Left ventricle myocardium inferior (tissue), 1 donor: ENCODE measurements around the gene CIAO3. TPM values are rescaled to one million over a fixed set of nuclear protein-coding genes. Genes with fewer than 3 reads are reported as not detected.
A peak's percentile ranks its signal among the peaks of the same experiment; 100 is the strongest.
"Not testable (repeated sequence)": the region's sequence is repeated elsewhere in the genome, so short reads cannot be mapped to it uniquely, and the experiment has no call there.

Experiments used
- DNase-seq: peaks from one replicate; pipeline ENCODE4 v3.0.0-alpha.2; 2020
- H3K27ac ChIP-seq: fragments of 200-600 bp; replicated peaks from 2 replicates; pipeline ENCODE4 v1.8.0; 2021
- H3K27me3 ChIP-seq: fragments of 200-600 bp; 2 replicates; pipeline ENCODE4 v1.8.0; 2021; ENCODE audit warnings: low read depth
- H3K36me3 ChIP-seq: fragments of 200-600 bp; 2 replicates; pipeline ENCODE4 v1.8.0; 2021
- H3K4me1 ChIP-seq: fragments of 200-600 bp; 2 replicates; pipeline ENCODE4 v1.8.0; 2021
- H3K4me3 ChIP-seq: fragments of 200-600 bp; 2 replicates; pipeline ENCODE4 v1.8.0; 2021; ENCODE audit warnings: mild to moderate bottlenecking, moderate library complexity
- H3K9me3 ChIP-seq: fragments of 200-600 bp; replicated peaks from 2 replicates; pipeline ENCODE4 v1.8.0; 2021
- intact Hi-C: fragments of 100-400 bp; cut with micrococcal nuclease; formaldehyde crosslinking; loops from one replicate; pipeline ENCODE4 v1.11.0; 2022
- total RNA-seq: library from RNA; stranded (reverse); fragmentation: NEBNext Ultra II Directional; extraction: Animal tissue kit (Norgen Biotek cat#: 25700); gene quantifications from one replicate; pipeline ENCODE4 v1.2.1, GENCODE V29; 2021
- TF ChIP-seq, protein P1 (sequence below): fragments of 200-600 bp; IDR thresholded peaks from 2 replicates; pipeline ENCODE4 v1.8.0; 2021; ENCODE audit warnings: antibody characterized with exemption, mild to moderate bottlenecking, borderline replicate concordance
- donor health status: DM: no; HTN: yes; CAD: no; lungs with severe emphysema.

Gene CIAO3
- total RNA-seq, 1 donor from 2014 or later: 30.3 TPM

GRCh38 chr16:746637-747036 lies 5.8 kb upstream of the CIAO3 start:
- Histone ChIP-seq H3K27me3 (peaks cover 47% of the 10 kb centered on the region), H3K9me3 (no peaks in the 10 kb centered on the region), H3K36me3 (no peaks in the 10 kb centered on the region), H3K4me3 (no peak overlapping the region), H3K4me1 (no peaks in the 10 kb centered on the region), H3K27ac (no peak overlapping the region)
- TF ChIP-seq, protein P1, sequence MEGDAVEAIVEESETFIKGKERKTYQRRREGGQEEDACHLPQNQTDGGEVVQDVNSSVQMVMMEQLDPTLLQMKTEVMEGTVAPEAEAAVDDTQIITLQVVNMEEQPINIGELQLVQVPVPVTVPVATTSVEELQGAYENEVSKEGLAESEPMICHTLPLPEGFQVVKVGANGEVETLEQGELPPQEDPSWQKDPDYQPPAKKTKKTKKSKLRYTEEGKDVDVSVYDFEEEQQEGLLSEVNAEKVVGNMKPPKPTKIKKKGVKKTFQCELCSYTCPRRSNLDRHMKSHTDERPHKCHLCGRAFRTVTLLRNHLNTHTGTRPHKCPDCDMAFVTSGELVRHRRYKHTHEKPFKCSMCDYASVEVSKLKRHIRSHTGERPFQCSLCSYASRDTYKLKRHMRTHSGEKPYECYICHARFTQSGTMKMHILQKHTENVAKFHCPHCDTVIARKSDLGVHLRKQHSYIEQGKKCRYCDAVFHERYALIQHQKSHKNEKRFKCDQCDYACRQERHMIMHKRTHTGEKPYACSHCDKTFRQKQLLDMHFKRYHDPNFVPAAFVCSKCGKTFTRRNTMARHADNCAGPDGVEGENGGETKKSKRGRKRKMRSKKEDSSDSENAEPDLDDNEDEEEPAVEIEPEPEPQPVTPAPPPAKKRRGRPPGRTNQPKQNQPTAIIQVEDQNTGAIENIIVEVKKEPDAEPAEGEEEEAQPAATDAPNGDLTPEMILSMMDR: no peak
- DNase-seq: no peak
- intact Hi-C loops: no loop called here

GRCh38 chr16:745739-746138 lies 4.9 kb upstream of the CIAO3 start:
- TF ChIP-seq, protein P1: no peak
- Histone ChIP-seq H3K4me3 (no peak overlapping the region), H3K27ac (no peak overlapping the region), H3K27me3 (peaks cover 40% of the 10 kb centered on the region), H3K4me1 (peaks cover 6% of the 10 kb centered on the region), H3K36me3 (no peaks in the 10 kb centered on the region), H3K9me3 (no peaks in the 10 kb centered on the region)
- no peak for DNase-seq
- intact Hi-C loops: no loop called here

DNA sequence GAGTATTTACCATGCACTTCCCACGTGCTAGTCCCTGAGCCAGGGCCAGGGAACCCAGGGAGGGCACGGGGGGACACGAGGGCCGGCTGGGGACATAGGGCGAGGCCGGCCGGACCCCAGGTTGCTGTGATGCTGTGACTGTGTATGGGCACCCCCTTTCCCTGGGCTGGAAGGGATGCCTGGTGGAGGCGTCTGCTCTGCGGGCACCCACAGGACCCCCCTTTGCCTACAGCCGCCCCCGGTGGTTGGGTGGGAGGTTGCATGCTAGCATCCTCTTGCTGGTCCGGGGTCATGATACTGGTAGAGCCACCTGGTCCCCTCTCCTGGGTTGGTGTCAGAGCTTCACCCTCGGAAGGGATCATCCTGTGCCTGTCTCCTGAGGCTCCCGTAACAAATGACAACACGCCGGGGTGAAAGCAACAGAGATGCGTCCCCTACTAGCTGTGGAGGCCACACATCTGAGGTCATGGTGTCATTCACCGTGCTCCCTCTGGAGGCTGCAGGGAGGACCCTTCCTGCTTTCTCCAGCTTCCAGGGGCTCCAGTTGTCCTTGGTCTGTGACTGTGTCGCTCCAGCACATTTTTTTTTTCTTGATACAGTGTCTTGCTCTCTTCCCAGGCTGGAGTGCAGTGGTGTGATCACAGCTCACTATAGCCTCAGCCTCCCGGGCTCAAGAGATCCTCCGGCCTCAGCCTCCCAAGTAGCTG lies 3.1 kb upstream of the CIAO3 start:
- Histone ChIP-seq H3K27ac (no peak overlapping the region), H3K9me3 (no peaks in the 10 kb centered on the region), H3K36me3 (peaks cover 4% of the 10 kb centered on the region), H3K4me1 (peaks cover 21% of the 10 kb centered on the region), H3K4me3 (no peak overlapping the region), H3K27me3 (peaks cover 40% of the 10 kb centered on the region)
- TF ChIP-seq, protein P1: no peak
- no peak for DNase-seq
- intact Hi-C loops: no loop called here

- DNase-seq, H3K9me3 ChIP-seq, H3K4me3 ChIP-seq, H3K36me3 ChIP-seq, H3K27ac ChIP-seq, intact Hi-C loops: not testable (repeated sequence)
- peaks cover 21% of the 10 kb centered on the region for H3K4me1 ChIP-seq
- peaks cover 40% of the 10 kb centered on the region for H3K27me3 ChIP-seq
These were observed 2.1 kb upstream of the CIAO3 start for GRCh38 chr16:742894-743293.

DNA sequence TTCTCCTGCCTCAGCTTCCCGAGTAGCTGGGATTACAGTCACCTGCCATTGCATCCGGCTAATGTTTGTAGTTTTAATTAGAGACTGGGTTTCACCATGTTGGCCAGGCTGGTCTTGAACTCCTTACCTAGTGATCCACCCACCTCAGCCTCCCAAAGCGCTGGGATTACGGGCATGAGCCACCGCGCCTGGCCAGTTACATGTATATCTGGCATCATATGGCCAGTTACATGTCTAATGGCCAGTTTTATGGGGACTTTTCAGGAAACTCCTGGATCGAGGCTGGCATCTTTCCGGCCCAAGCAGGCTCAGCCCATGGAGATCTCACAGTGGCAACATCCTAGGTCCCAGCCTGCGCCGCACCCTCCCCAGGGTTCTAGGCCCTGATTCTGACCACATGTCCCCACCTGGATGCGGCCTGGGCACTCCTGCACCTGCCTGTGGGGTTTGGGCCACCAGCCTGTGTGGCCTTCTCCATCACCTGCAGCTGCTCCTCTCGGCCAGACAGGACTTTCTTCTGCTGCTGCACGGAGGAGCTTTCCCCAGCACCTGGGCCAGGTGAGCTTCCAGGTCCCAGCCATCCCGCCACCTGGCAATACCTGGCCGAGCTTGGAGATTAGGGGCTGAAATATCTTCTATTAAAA lies 1.3 kb upstream of the CIAO3 start:
- intact Hi-C loops: no loop called here
- TF ChIP-seq, protein P1: no peak
- peaks cover 17% of the 10 kb centered on the region for H3K36me3 ChIP-seq

GRCh38 chr16:740459-740763 lies 386 bp downstream of the CIAO3 start:
- Histone ChIP-seq H3K36me3 (peaks cover 34% of the 10 kb centered on the region), H3K4me1 (peaks cover 21% of the 10 kb centered on the region), H3K27me3 (peaks cover 36% of the 10 kb centered on the region), H3K4me3 (peak overlapping the region; percentile 100), H3K9me3 (no peaks in the 10 kb centered on the region), H3K27ac (peak overlapping the region; percentile 84)
- TF ChIP-seq, protein P1: no peak
- intact Hi-C loops: no loop called here
- no peak for DNase-seq

More for the DNA sequence above, 1.3 kb upstream of the CIAO3 start:
- Histone ChIP-seq H3K27me3 (peaks cover 40% of the 10 kb centered on the region), H3K4me3 (no peak overlapping the region), H3K27ac (no peak overlapping the region), H3K4me1 (peaks cover 21% of the 10 kb centered on the region), H3K9me3 (no peaks in the 10 kb centered on the region)
- DNase-seq: no peak
